Activated CD8-positive, alpha-beta memory T cell treated with anti-CD3 and anti-CD28 coated beads, Interleukin-2, amount 50 U/mL, for 24 hours (primary cell): ENCODE results near the gene MRPL53.

Experiments
- DNase-seq: peaks from one replicate; pipeline ENCODE4 v3.0.0-alpha.2; 2020; ENCODE audit errors: extremely low read depth

Gene MRPL53

GRCh38 chr2:74429487-74430451, 42.7 kb downstream of the MRPL53 start:
- DNase-seq: no peak

- no peak for DNase-seq
Measured at GRCh38 chr2:74428675-74429074, 43.8 kb downstream of the MRPL53 start.

GRCh38 chr2:74427551-74427950, 44.9 kb downstream of the MRPL53 start:
- DNase-seq: no peak

GRCh38 chr2:74426181-74426758, 46.2 kb downstream of the MRPL53 start:
- no peak for DNase-seq

- no peak for DNase-seq
Measured at GRCh38 chr2:74425523-74425922, 47.0 kb downstream of the MRPL53 start.

GRCh38 chr2:74424995-74425406, 47.5 kb downstream of the MRPL53 start:
- no peak for DNase-seq

- DNase-seq: no peak
Measured at GRCh38 chr2:74424139-74424992, 48.1 kb downstream of the MRPL53 start.

GRCh38 chr2:74423231-74424095, 49.0 kb downstream of the MRPL53 start:
- DNase-seq: no peak
